Pancreas (tissue), 10 donors: ENCODE data around the gene GRAMD2B. TPM values are rescaled to one million over a fixed set of nuclear protein-coding genes. Genes with fewer than 3 reads are reported as not detected.

Source experiments
- ATAC-seq, 4 donors: fragments of 200-7000 bp; cut with Tn5 transposase; one replicate each; pipeline versions ENCODE4 v1.8.0 to v1.9.1; 2020; ENCODE audit warnings: mild to moderate bottlenecking in 4 of 4, moderate library complexity in 4 of 4
- DNase-seq, 6 donors: peaks; one replicate each; pipeline ENCODE4 v3.0.0-alpha.2; 2020
- FAIRE-seq: peaks from 2 replicates; lab custom pipeline; 2012; peaks lifted over from hg19 to GRCh38; lab: Jason Lieb, UNC
- H3K27ac ChIP-seq, 4 donors: fragments of 200-600 bp; sonication (generic); 1 replicate in 3 of 4; 2 replicates in 1 of 4; pipeline versions ENCODE4 v1.5.0 to v1.8.0; 2020
- H3K27me3 ChIP-seq, 4 donors: fragments of 200-600 bp; one replicate each; pipeline ENCODE4 v1.8.0; 2021
- H3K36me3 ChIP-seq, 3 donors: fragments of 200-600 bp; sonication (generic) in 1 of 3; one replicate each; pipeline versions ENCODE4 v1.5.0 to v1.8.0; 2020 to 2021
- H3K4me1 ChIP-seq, 3 donors: fragments of 200-600 bp; one replicate each; pipeline ENCODE4 v1.8.0; 2021
- H3K4me3 ChIP-seq, 4 donors: fragments of 200-600 bp; sonication (generic) in 2 of 4; one replicate each; pipeline versions ENCODE4 v1.5.0 to v1.8.0; 2020 to 2021
- H3K9me3 ChIP-seq, 4 donors: fragments of 200-600 bp; one replicate each; pipeline ENCODE4 v1.8.0; 2021
- CTCF ChIP-seq, 4 donors: fragments of 200-600 bp; sonication (generic) in 3 of 4; IDR thresholded peaks; one replicate each; pipeline versions ENCODE4 v1.5.0 to v1.8.0; 2021; ENCODE audit warnings: antibody characterized with exemption in 4 of 4
- WGBS, 2 donors: extraction: QIAGEN DNeasy Blood & Tissue Kit; methylation state at CpG; one replicate each; pipeline ENCODE4 v1.1.7; 2013; 5-methylcytosine and 5-hydroxymethylcytosine counted together
- intact Hi-C, 3 donors: fragments of 100-400 bp; cut with DNase I; formaldehyde crosslinking; loops; one replicate each; pipeline versions ENCODE4 v1.11.1 to v1.14.2; 2022
- polyA plus RNA-seq, 2 donors: library from polyadenylated mRNA; stranded (reverse); fragments of 200-250 nt; gene quantifications; one replicate each; pipeline ENCODE4 v1.2.3, GENCODE V29; 2013
- total RNA-seq, 6 donors: library from RNA; stranded (reverse); fragmentation: NEBNext Ultra II Directional in 4 of 6; extraction: Animal tissue kit (Norgen Biotek cat#: 25700) in 4 of 6; gene quantifications; one replicate each; pipeline versions ENCODE4 v1.2.1 to v1.2.4, GENCODE V29; 2021 to 2023
- donor health status: healthy with polysubstance abuse.
- donor health status: DM: no; HTN: no; CAD: no; lungs with moderate emphysema.
- donor health status: DM: no; HTN: no; CAD: no.
- donor health status: control.
- donor health status: control.
- donor health status: Bipolar disorder and iron deficiency.
- donor health status: DM: yes; HTN: yes; CAD: no.
- donor health status: DM: no; HTN: no; CAD: no.
- donor health status: DM: no; HTN: no; CAD: no.
- donor health status: DM: yes; HTN: yes; CAD: no.

Gene GRAMD2B
- total and polyA plus RNA-seq, 8 donors = 4.4 to 11.8 (median 6.5) TPM

DNA sequence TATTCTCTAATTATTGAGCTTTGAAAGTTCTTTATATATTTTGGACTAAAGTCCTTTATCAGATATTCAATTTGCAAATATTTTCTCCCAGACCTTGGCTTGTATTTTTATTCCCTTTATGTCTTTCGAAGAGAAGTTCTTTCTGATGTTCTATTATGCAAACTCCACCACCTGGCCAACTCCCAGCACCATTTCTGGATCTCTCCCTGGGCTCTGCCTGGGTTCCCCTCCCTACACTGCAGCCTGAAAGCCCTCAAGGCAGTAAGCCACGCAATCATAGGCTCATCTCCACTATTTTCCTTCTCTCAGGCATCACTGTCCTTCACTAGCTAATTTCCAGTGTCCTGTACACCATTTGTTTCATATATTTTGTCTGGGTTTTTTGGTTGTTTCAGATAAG, 76.1 kb downstream of the GRAMD2B start:
- intact Hi-C loops = no loop called here
- no peaks in the 10 kb centered on the region for H3K27me3 ChIP-seq
- DNase-seq = no peak
- no peak for ATAC-seq
- TF ChIP-seq CTCF (IDR thresholded peaks at IDR 0.05) = no peak
- H3K36me3 ChIP-seq = no peaks in the 10 kb centered on the region
- no peak overlapping the region for H3K27ac ChIP-seq
- no peak for FAIRE-seq
- H3K9me3 ChIP-seq = no peaks in the 10 kb centered on the region
- H3K4me1 ChIP-seq = peaks cover 0 to 9% (median 0%) of the 10 kb centered on the region in 3 donors
- H3K4me3 ChIP-seq = no peak overlapping the region
- 52 to 55% methylated on average over 2 of the region's 2 CpGs for WGBS, 2 donors

- DNase-seq = no peak
- no peak overlapping the region for H3K4me3 ChIP-seq
- intact Hi-C loops = no loop called here
- peak; percentile 16 to 48 (median 36) for TF ChIP-seq CTCF (IDR thresholded peaks at IDR 0.05)
- no peak for FAIRE-seq
- no peaks in the 10 kb centered on the region for H3K27me3 ChIP-seq
- WGBS, 2 donors = 77 to 91% methylated on average over 3 of the region's 3 CpGs
- peaks cover 0 to 9% (median 0%) of the 10 kb centered on the region in 3 donors for H3K4me1 ChIP-seq
- no peaks in the 10 kb centered on the region for H3K36me3 ChIP-seq
- H3K27ac ChIP-seq = no peak overlapping the region
- peak in 3 of 4 donors; percentile 36 to 79 (median 47) for ATAC-seq
- no peaks in the 10 kb centered on the region for H3K9me3 ChIP-seq
These were observed 76.7 kb downstream of the GRAMD2B start for GRCh38 chr5:126499853-126500342.

DNA sequence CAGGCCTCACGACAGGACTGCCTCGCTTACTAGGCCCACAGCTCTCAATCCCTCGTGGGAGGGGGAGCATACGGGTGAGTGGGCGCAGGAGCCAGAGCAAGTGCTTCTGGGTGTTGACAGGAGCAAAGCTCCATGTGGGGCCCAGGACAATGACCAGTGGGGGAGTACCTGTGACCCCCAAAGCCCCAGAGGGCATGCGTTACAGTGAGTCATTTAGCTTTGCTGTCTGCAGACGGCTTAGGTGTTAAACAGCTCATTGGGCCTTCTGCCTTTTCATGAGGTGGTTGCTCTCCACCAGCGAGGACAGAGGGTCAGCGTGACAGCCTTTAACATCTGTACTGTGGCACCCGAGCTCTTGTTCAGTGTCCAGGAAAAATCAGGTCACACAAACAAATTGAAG, 78.2 kb downstream of the GRAMD2B start:
- Histone ChIP-seq H3K27me3 (no peaks in the 10 kb centered on the region), H3K36me3 (no peaks in the 10 kb centered on the region), H3K4me3 (no peak overlapping the region), H3K27ac (no peak overlapping the region), H3K9me3 (no peaks in the 10 kb centered on the region), H3K4me1 (peaks cover 0 to 9% (median 0%) of the 10 kb centered on the region in 3 donors)
- no peak for FAIRE-seq
- TF ChIP-seq CTCF (IDR thresholded peaks at IDR 0.05) = no peak
- 83 to 91% methylated on average over 10 of the region's 10 CpGs for WGBS, 2 donors
- no peak for DNase-seq
- ATAC-seq = no peak
- intact Hi-C loops = no loop called here

- 5% methylated on average over 5 of the region's 5 CpGs for WGBS, 2 donors
- peak in 3 of 4 donors; percentile 50 to 76 (median 57) for ATAC-seq
- no peaks in the 10 kb centered on the region for H3K9me3 ChIP-seq
- FAIRE-seq = no peak
- intact Hi-C loops = no loop called here
- peaks cover 0 to 9% (median 0%) of the 10 kb centered on the region in 3 donors for H3K4me1 ChIP-seq
- no peaks in the 10 kb centered on the region for H3K27me3 ChIP-seq
- H3K27ac ChIP-seq = no peak overlapping the region
- no peak overlapping the region for H3K4me3 ChIP-seq
- no peaks in the 10 kb centered on the region for H3K36me3 ChIP-seq
- no peak for DNase-seq
- no peak for TF ChIP-seq CTCF (IDR thresholded peaks at IDR 0.05)
These were observed 80.4 kb downstream of the GRAMD2B start for GRCh38 chr5:126503602-126504104.

DNA sequence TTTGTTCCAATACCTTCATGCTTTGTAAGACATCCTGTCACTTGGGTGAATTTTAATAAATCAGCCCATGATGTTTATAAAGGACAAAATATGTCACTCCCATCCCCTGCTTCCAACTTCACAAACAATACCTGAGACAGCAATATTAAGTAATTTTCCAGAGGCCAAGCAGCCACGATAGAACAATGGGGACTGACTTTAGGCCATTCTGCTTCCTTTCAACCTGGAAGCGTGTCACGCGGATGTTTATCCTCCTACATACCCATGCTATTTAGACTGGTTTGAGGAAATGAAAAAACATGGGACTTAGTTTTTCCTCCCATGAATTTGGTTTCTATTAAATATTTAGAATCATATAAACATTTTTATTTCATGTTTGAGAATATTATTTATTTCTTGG, 82.9 kb downstream of the GRAMD2B start:
- H3K27ac ChIP-seq = no peak overlapping the region
- H3K4me1 ChIP-seq = peaks cover 0 to 9% (median 0%) of the 10 kb centered on the region in 3 donors
- FAIRE-seq (no peak), DNase-seq (no peak), ATAC-seq (no peak)
- H3K36me3 ChIP-seq = no peaks in the 10 kb centered on the region
- intact Hi-C loops = no loop called here
- TF ChIP-seq CTCF (IDR thresholded peaks at IDR 0.05) = no peak
- H3K9me3 ChIP-seq = no peaks in the 10 kb centered on the region
- H3K4me3 ChIP-seq = no peak overlapping the region
- no peaks in the 10 kb centered on the region for H3K27me3 ChIP-seq
- 86 to 88% methylated on average over 4 of the region's 4 CpGs for WGBS, 2 donors
